ENCODE data around the gene SLC38A7. TPM values are rescaled to one million over a fixed set of nuclear protein-coding genes. Genes with fewer than 3 reads are reported as not detected.

SLC38A7 gene
- 1 to 10 TPM; 5.1 to 6.0 TPM for total RNA-seq

GRCh38 chr16:58684354-58685083, at the start of gene SLC38A7:
Gene SLC38A7, minus strand, starts transcription at chr16:58684770. Its CDS starts 4,644 bp downstream, at chr16:58680126.
- ATAC-seq: peak; percentile 96
- no peaks in the 10 kb centered on the region for H3K36me3 Mint-ChIP-seq (ENCODE audit: low read depth)
- H3K27me3 Mint-ChIP-seq: no peaks in the 10 kb centered on the region
- H3K9me3 Mint-ChIP-seq: no peaks in the 10 kb centered on the region
- H3K4me1 Mint-ChIP-seq (ENCODE audit: low read depth): peaks cover 16% of the 10 kb centered on the region
- DNase-seq: peak; percentile 87
- intact Hi-C loops (cut with micrococcal nuclease): no loop called here
- CTCF ChIA-PET: interaction anchor here (0.7 to 2.0 kb wide), 7 partner anchors 11 to 190 kb away, joined by 3 to 13 read pairs (median 3); no protein-coding TSS in a partner anchor
- peak within 1 kb of the TSS; percentile 68 for H3K27ac Mint-ChIP-seq
- no peak for TF ChIP-seq CTCF (IDR thresholded peaks at IDR 0.05)
- peak within 1 kb of the TSS; percentile 91 for H3K4me3 Mint-ChIP-seq
- POLR2A ChIA-PET: interaction anchor here (0.6 to 1.8 kb wide), 9 partner anchors 9 to 168 kb away, joined by 3 to 7 read pairs (median 3); no protein-coding TSS in a partner anchor

- Mint-ChIP-seq H3K27me3 (peaks cover under 1% of the 10 kb centered on the region), H3K4me3 (peak within 1 kb of the TSS; percentile 96), H3K27ac (peak within 1 kb of the TSS; percentile 97), H3K9me3 (no peaks in the 10 kb centered on the region), H3K4me1 (ENCODE audit: low read depth) (peaks cover 39% of the 10 kb centered on the region), H3K36me3 (ENCODE audit: low read depth) (peaks cover 30% of the 10 kb centered on the region)
- intact Hi-C loops (cut with micrococcal nuclease): loop anchor here (5.0 kb wide), 1 partner anchor 217 kb away; the partner anchor contains the start of gene SETD6
- ChIA-PET POLR2A (interaction anchor here (1.0 to 2.0 kb wide), 5 partner anchors 16 to 234 kb away, joined by 3 to 4 read pairs (median 3); partner anchors contain the start of genes CNOT1, NDRG4 and SLC38A7), CTCF (interaction anchor here (0.6 to 4.4 kb wide), 4 partner anchors 22 to 194 kb away, joined by 3 to 32 read pairs (median 3); no protein-coding TSS in a partner anchor)
- DNase-seq: peak; percentile 86
- ATAC-seq: peak; percentile 92
- TF ChIP-seq CTCF (IDR thresholded peaks at IDR 0.05): peak; percentile 78
Observed at GRCh38 chr16:58733671-58734458, 49.3 kb upstream of the SLC38A7 start, which contains the start of gene GOT2. Gene GOT2, minus strand, starts transcription at chr16:58734316. Its CDS starts 88 bp downstream, at chr16:58734228.

- CTCF ChIA-PET: interaction anchor here (0.7 to 4.4 kb wide), 3 partner anchors 23 to 558 kb away, joined by 3 to 32 read pairs (median 3); no protein-coding TSS in a partner anchor
- Mint-ChIP-seq H3K4me1 (ENCODE audit: low read depth) (peaks cover 41% of the 10 kb centered on the region), H3K36me3 (ENCODE audit: low read depth) (peaks cover 31% of the 10 kb centered on the region), H3K4me3 (peak overlapping the region; percentile 96), H3K27ac (peak overlapping the region; percentile 93), H3K9me3 (no peaks in the 10 kb centered on the region), H3K27me3 (no peaks in the 10 kb centered on the region)
- no peak for DNase-seq
- ATAC-seq: no peak
- POLR2A ChIA-PET: interaction anchor here (1.0 to 2.0 kb wide), 7 partner anchors 17 to 340 kb away, joined by 3 to 4 read pairs (median 4); partner anchors contain the start of genes CNOT1, GINS3, NDRG4 and SLC38A7
- intact Hi-C loops (cut with micrococcal nuclease): loop anchor here (5.0 kb wide), 1 partner anchor 216 kb away; the partner anchor contains the start of gene SETD6
- TF ChIP-seq CTCF (IDR thresholded peaks at IDR 0.05): no peak
Observed at GRCh38 chr16:58733248-58733670, 48.7 kb upstream of the SLC38A7 start.

GRCh38 chr16:58732545-58733247, 48.1 kb upstream of the SLC38A7 start:
- Mint-ChIP-seq H3K27ac (peak overlapping the region; percentile 93), H3K9me3 (no peaks in the 10 kb centered on the region), H3K4me3 (peak overlapping the region; percentile 96), H3K36me3 (ENCODE audit: low read depth) (peaks cover 31% of the 10 kb centered on the region), H3K4me1 (ENCODE audit: low read depth) (peaks cover 45% of the 10 kb centered on the region), H3K27me3 (no peaks in the 10 kb centered on the region)
- DNase-seq: peak; percentile 20
- ATAC-seq: peak; percentile 72
- CTCF ChIA-PET: interaction anchor here (0.7 to 4.4 kb wide), 7 partner anchors 14 to 557 kb away, joined by 3 to 32 read pairs (median 3); partner anchors contain the start of gene SLC38A7
- no peak for TF ChIP-seq CTCF (IDR thresholded peaks at IDR 0.05)
- POLR2A ChIA-PET: interaction anchor here (0.6 to 2.0 kb wide), 8 partner anchors 10 to 340 kb away, joined by 3 to 4 read pairs (median 4); partner anchors contain the start of genes CNOT1, GINS3, NDRG4 and SLC38A7
- intact Hi-C loops (cut with micrococcal nuclease): loop anchor here (5.0 kb wide), 1 partner anchor 215 kb away; the partner anchor contains the start of gene SETD6
